ENCODE results near the gene GPD2.
"Not testable (repeated sequence)": the region's sequence is repeated elsewhere in the genome, so short reads cannot be mapped to it uniquely, and the experiment has no call there.

The GPD2 gene

DNA sequence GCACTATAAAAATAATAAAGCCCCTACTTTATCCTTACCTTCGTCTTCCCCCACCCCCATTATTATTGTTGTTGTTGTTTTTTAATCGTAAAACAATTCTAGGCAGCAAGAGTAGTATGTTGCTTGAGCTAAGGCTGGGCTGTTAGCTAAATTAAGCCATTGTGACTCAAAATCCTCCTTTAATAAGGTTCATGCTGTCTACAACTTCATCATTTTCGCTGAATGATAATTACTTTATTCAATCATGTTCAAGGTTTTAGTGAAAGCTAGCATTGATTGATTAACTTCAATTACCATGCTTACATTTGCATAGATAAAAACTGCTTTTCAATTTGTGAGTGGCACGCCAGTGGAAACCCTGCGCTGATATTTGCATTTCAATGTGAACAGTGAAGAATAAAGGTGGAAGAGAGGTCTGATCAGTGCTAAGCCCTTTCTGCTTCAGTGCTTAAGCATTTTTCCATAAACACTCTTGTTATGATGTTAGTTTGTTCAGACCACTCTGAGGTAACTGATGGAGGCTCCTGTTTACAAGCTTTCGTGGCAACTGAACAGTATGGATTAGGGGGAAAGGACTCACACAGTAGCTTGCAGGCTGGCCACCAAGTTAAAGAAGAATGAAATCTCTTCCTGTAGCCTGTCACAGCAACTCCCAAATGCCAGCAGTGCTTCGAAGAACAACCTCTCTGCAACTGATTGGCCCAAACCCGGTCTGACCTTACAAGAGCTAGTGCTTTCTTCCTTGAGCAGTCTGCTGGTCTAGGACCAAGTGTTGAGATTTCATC, 156.8 kb downstream of the GPD2 start:
- DNase-seq: no peak

DNA sequence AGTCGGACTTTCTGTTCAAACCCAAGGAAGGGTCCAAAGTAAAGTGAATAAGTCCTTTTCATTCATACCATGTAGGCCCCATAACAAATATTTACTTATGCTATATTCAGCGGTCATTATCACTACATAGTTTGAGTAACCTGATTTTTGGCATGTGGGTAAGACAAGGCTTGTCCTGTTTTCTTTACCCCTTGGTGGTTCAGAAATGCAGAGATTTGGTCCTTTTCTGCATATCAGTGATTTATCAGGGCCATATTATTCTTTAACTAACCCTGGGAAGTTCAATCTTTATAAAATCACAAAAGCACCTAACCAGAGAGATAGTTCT, 157.4 kb downstream of the GPD2 start:
- no peak for DNase-seq

DNA sequence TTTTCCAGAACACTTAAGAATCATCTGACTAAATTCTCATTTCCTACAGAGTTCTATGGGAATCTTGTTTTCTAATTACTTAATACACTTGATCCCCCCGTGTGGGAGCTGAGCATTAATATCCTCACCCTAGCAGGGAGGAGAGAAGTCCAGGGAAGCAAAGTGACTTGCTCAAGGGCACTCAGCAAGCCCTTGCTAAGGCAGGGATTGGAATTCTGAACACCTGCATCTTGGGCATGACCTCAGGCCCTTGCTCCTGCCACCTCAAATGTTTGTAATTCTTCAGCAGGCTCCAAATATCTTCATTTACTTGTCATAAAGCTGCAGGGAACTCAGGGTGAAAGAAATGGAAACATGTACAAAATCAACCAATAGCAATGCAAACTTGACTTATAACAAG, 162.4 kb downstream of the GPD2 start:
- DNase-seq: no peak

DNA sequence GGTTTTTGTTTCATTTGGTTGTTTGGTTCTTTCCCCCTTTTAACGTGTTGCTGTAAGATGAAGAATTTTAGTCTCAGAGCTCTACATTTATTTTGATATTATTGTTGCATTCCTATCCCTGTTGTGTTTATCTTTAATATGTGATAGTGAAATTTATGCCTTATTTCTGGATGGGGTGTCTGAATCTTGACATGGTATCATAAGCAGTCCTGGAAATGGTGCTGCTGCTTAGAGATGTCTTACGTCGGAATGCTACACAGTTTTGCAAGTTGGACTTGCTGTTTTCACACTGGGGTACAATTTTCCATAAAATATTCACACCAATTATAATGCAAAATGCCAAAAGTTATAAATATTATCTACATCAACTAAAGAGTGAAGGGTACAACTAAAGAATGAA, 164.0 kb downstream of the GPD2 start:
- no peak for DNase-seq

DNA sequence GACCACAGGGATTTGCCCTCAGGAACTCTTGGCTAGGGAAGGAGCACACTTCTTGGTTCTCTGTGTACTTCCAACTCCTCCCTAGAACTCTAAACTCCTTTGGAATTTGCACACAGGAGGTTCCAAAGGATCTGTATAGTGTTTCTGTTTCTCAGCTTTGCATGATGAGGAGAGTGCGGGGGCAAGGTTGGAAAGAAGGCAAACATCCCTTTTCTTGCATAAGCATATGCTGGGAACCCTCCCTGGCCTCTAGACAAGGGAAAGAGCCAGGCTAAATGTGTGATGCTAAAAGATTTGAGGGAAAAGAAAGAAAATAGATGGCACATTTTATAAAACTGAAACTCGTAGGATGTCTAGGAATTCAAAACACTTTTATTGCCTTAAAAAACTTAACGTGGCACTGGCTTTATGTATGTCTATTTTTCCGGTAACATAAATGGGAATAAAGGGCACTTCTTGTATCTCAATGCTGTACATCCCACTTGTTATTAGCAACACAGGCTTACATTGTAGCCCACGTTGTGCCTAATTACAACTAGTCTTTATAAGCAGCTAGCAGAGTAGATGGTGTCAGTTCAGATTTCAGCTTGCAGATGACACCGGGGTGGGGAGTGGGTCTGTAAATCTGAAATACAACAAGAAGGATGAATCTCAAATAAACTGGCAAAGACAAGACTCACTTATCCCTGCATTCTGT, 165.8 kb downstream of the GPD2 start:
- no peak for DNase-seq

DNA sequence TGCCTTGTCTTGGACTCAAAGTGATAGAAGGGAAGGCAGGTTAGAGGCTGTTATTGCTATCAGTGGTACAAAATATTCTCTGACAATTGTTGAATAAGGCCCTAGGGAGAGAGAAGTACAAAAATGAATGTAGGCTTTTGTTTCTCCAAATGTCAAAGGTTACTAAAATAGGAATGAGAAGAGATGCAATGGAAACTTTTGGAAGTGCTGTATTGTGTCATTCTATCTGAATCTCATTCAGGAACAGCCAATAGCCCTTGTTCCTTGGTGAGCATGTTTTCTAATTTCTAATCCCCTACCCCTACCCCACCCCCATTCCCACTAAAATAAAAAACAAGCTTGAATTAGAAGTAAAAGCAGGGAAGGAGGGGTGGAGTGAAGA, 166.4 kb downstream of the GPD2 start:
- DNase-seq: no peak

DNA sequence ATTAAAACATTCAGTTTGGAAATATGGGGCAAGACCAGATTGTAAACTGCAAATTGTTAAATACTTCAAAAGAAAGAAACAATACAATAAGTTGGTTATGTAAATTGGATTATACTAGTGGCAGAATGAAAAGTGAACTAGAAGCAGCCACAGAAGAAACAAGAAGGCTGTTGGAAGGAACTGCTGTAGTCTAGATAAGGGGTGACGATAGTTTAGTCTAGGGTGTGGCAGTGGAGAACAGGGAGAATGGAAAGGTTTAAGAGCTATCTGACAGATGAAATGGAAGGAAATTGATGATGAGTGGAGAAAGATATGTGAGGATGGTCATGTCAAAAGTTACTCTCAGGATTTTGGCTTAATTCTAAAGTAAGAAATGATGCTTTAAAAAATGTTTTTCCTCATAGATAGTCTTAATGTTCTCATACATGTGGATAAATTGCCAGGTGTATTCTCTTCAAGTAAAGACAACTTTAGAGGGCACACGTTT, 179.7 kb downstream of the GPD2 start:
- DNase-seq: no peak

DNA sequence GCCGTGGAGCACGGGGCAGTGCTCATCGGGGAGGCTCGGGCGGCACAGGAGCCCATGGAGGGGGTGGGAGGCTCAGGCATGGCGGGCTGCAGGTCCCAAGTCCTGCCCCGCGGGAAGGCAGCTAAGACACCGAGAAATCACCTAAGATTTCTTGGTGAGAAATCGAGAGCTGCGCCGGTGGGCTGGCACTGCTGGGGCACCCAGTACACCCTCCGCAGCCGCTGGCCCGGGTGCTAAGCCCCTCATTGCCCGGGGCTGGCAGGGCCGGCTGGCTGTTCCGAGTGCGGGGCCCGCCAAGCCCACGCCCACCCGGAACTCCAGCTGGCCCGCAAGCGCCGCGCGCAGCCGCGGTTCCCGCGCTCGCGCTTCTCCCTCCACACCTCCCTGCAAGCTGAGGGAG, 181.9 kb downstream of the GPD2 start:
- DNase-seq: not testable (repeated sequence)

DNA sequence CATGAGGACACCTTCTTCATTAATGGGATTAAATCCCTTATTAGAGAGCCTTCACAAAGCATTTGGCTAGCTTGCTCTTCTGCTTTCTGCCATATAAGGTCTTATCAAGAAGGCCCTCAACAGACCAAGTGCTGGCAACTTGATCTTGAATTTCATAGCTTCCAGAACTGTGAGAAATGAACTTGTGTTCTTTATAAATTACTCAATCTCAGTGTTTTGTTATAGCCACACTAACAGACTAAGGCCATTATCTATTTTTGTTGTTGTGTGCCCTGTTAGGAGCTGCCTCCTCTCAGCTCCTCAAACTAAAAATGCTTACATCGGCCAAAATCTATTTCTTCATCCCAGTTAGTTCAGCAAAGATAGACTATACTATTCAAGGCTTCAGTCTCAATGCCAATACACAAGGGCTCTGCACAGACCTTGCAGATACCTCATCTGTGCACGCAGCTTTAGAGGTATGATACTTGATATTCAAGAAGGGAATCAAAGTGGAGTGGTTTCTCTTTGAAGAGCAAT, 182.9 kb downstream of the GPD2 start:
- DNase-seq: no peak

DNA sequence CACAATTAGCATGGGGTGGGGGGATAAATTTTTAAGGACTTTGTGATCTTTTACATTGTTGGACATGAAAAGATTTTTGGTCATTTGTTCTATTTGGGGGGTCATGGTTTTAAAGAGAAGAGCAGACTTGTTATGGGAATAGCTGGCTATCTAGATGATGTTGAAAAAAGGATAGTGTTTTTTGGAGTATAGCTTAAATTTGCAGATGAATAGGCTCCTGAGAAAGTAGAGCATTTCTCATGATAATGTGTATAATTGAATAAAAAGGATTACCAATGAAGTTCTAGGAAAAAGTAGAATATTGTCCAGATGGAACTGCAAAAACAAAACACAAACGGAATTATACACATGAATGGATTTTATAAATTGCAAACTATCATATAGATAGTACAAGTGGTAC, 186.3 kb downstream of the GPD2 start:
- no peak for DNase-seq

DNA sequence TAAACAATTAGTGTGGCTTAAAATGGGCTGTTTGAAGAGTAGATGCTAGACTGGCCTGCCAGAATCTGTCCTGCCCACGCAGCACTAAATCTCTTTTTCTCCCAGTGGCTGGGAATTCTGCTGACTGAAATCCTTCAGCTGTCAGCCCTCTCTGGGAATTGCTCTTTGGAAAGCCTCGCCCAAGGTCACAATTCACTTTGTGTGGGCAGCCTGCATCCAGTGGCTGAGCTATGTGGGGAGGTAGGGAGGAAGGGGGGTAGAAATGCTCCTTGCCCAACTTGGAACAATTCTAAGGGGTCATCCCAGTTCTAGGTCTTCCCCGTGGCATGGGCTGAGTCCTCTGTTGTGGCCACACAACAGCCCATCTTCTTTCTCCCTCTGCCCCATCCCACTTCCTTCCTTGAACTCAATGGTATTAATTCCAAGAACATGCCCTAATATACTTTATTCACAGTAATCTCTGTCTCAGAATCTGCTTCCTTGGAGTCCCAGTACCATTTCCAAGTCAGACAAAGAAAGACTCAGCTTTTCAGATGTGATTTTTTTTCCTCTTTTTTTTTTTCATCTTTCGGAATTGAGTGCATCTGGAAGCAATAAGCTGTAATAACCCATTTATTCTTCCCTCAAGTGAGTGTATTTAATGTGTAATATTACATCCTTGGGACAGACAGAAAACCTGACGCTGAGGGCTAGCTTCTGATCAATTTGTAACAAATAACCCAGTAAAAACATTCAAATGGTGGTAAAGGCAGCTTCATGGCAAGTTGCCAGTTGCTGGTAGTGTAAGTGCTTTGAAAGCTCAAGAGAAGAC, 189.4 kb downstream of the GPD2 start:
- no peak for DNase-seq

DNA sequence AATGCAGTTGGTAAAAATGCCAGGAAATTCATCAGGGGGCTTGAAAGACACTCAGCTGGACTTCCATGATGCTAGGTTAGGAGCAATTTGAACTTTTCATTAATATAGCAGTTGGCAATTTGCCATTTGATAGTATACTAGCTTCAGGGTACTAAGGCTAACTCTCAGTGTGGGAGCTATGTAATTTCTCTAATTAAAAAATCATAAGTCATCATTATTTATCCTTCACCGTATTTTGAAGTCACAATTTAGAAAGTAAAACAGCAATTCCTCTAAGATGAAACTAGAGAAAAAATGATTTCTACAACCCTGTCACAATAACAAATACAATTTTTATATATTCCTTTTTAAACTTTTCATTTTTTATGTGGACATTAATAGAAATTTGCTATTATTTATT, 190.8 kb downstream of the GPD2 start:
- DNase-seq: no peak

DNA sequence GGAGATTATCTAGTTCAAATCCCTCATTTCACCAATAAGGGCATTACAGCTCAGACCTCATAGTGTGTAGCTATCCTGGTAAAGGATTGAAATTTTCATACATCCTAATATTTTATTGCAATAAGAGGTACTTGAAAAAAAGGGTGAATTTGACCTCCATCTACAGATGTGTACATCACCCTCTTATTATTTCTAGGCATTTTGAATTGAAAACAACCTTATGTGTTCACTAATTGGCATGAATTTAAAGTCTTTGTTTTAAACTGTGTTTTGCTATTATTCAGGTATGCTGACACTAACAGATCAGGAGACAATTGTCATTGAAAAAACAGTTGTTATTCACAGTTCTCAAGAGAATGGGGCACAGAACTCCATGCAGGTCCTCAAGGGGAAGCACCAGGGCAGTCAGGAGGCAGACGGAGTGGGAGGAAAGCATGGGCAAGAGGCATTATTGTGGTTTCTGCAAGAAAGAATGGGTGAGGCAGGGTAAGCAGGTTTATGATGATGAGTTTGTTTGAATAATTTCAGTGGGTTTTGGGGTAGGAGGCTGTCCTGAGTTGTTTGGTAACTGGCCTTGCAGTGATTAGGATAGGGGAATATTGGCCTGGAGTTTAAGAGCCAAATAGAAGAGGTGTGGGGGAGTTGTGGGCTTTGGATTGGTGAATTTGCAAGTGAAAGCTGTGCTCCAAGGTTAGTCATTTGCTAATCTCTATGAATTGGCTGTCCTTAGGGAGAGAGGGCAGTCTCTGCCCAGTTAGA, 194.6 kb downstream of the GPD2 start:
- DNase-seq: no peak

DNA sequence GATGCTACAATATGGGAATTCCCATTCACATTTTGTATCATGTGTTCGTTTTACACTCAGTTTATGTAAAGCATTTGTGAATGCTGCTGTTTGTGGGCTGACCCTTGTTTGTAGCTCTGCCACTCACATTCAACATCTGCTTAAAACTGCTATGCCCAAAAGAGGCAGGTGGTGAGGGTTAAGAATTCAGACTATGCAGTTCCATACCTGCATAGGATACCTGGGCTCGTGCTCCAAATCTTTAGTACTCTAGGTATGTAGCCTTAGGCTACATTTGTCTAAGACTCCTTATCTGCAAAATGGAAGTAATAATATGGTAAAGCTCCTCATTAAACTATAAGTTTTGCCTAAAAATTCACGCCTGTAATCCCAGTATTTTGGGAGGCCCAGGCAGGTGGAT, 199.5 kb downstream of the GPD2 start:
- DNase-seq: no peak

Data from NCI-H1092 (cell line).